Mesenchymal stem cell (in vitro differentiated cells and primary cell): ENCODE data around the gene RNF150.

ENCODE experiments used
- DNase-seq: peaks from one replicate; pipeline ENCODE4 v3.0.0-alpha.2; 2013
- H2AFZ ChIP-seq: one replicate; pipeline ENCODE4 v1.6.1; 2013; ENCODE audit warnings: low read depth, mild to moderate bottlenecking, control low read depth, inconsistent platforms, low read length, moderate library complexity
- H2AK5ac ChIP-seq: 2 replicates; pipeline ENCODE4 v1.6.1; 2013; ENCODE audit warnings: low read length, moderate library complexity, mild to moderate bottlenecking, inconsistent platforms; ENCODE audit not compliant: severe bottlenecking
- H2BK120ac ChIP-seq: one replicate; pipeline ENCODE4 v1.6.1; 2013; ENCODE audit warnings: low read depth, mild to moderate bottlenecking, inconsistent platforms, low read length, moderate library complexity
- H2BK12ac ChIP-seq, 2 experiments: one replicate each; pipeline ENCODE4 v1.6.1; 2013; ENCODE audit warnings: inconsistent platforms in 2 of 2, low read length in 2 of 2, mild to moderate bottlenecking in 2 of 2, moderate library complexity in 2 of 2, control low read depth in 1 of 2
- H2BK15ac ChIP-seq: one replicate; pipeline ENCODE4 v1.6.1; 2013; ENCODE audit warnings: mild to moderate bottlenecking, low read depth, inconsistent platforms; ENCODE audit not compliant: poor library complexity, severe bottlenecking
- H2BK5ac ChIP-seq: 2 replicates; pipeline ENCODE4 v1.6.1; 2013; ENCODE audit warnings: low read depth, mild to moderate bottlenecking, low read length, control low read depth, inconsistent platforms; ENCODE audit not compliant: poor library complexity, severe bottlenecking
- H3K14ac ChIP-seq, 2 experiments: one replicate each; pipeline ENCODE4 v1.6.1; 2013; ENCODE audit warnings: inconsistent platforms in 2 of 2, low read length in 2 of 2, control low read depth in 1 of 2, mild to moderate bottlenecking in 1 of 2, moderate library complexity in 1 of 2
- H3K18ac ChIP-seq, 2 experiments: one replicate each; pipeline ENCODE4 v1.6.1; 2013; ENCODE audit warnings: inconsistent platforms in 2 of 2, low read length in 2 of 2, control low read depth in 1 of 2, low read depth in 1 of 2, mild to moderate bottlenecking in 1 of 2
- H3K23ac ChIP-seq, 2 experiments: one replicate each; pipeline ENCODE4 v1.6.1; 2013; ENCODE audit warnings: inconsistent platforms in 2 of 2, low read length in 2 of 2, mild to moderate bottlenecking in 2 of 2, moderate library complexity in 2 of 2, control low read depth in 1 of 2
- H3K27ac ChIP-seq: 2 replicates; pipeline ENCODE4 v1.5.1; 2013; ENCODE audit warnings: mild to moderate bottlenecking, moderate library complexity, low read length, control low read depth, inconsistent platforms; ENCODE audit not compliant: poor library complexity, severe bottlenecking
- H3K27me3 ChIP-seq, 2 experiments: 2 replicates each; pipeline versions ENCODE4 v1.6.1 to v1.7.0; 2013; ENCODE audit warnings: low read length in 2 of 2, mild to moderate bottlenecking in 2 of 2, moderate library complexity in 2 of 2, control low read depth in 1 of 2, inconsistent platforms in 1 of 2; ENCODE audit not compliant: control insufficient read depth in 1 of 2, insufficient read depth in 1 of 2
- H3K36me3 ChIP-seq, 2 experiments: 2 replicates each; pipeline versions ENCODE4 v1.6.1 to v1.7.0; 2013; ENCODE audit warnings: low read length in 2 of 2, control low read depth in 1 of 2, inconsistent platforms in 1 of 2, low read depth in 1 of 2, mild to moderate bottlenecking in 1 of 2; ENCODE audit not compliant: insufficient read depth in 2 of 2, control insufficient read depth in 1 of 2
- H3K4ac ChIP-seq, 2 experiments: one replicate each; pipeline ENCODE4 v1.6.1; 2013; ENCODE audit warnings: inconsistent platforms in 2 of 2, low read length in 2 of 2, mild to moderate bottlenecking in 2 of 2, moderate library complexity in 2 of 2, control low read depth in 1 of 2, low read depth in 1 of 2
- H3K4me1 ChIP-seq: 2 replicates; pipeline ENCODE4 v1.6.1; 2013; ENCODE audit warnings: low read depth, low read length, control low read depth; ENCODE audit not compliant: control insufficient read depth, insufficient read depth
- H3K4me2 ChIP-seq: 2 replicates; pipeline ENCODE4 v1.6.1; 2013; ENCODE audit warnings: low read length, mild to moderate bottlenecking, inconsistent platforms; ENCODE audit not compliant: poor library complexity, severe bottlenecking
- H3K4me3 ChIP-seq, 2 experiments: 2 replicates each; pipeline versions ENCODE4 v1.5.1 to v1.7.0; 2013; ENCODE audit warnings: low read length in 2 of 2, mild to moderate bottlenecking in 2 of 2, control low read depth in 1 of 2, low read depth in 1 of 2; ENCODE audit not compliant: insufficient read depth in 1 of 2
- H3K79me1 ChIP-seq: replicated peaks from 2 replicates; pipeline ENCODE4 v1.6.1; 2013; ENCODE audit warnings: mild to moderate bottlenecking, control low read depth, low read length, inconsistent platforms; ENCODE audit not compliant: poor library complexity, severe bottlenecking
- H3K9ac ChIP-seq: 2 replicates; pipeline ENCODE4 v1.7.0; 2013; ENCODE audit warnings: mild to moderate bottlenecking, low read length, moderate library complexity
- H3K9me3 ChIP-seq: 2 replicates; pipeline ENCODE4 v1.7.0; 2013; ENCODE audit warnings: mild to moderate bottlenecking, low read length; ENCODE audit not compliant: control insufficient read depth
- H4K8ac ChIP-seq: one replicate; pipeline ENCODE4 v1.6.1; 2013; ENCODE audit warnings: inconsistent platforms, mild to moderate bottlenecking, low read length, moderate library complexity
- H4K91ac ChIP-seq: one replicate; pipeline ENCODE4 v1.6.1; 2013; ENCODE audit warnings: mild to moderate bottlenecking, low read length, inconsistent platforms
- WGBS: methylation state at CpG from one replicate; pipeline ENCODE4 v1.1.7; 2013; ENCODE audit warnings: mixed read lengths; 5-methylcytosine and 5-hydroxymethylcytosine counted together

Gene RNF150

GRCh38 chr4:141177171-141177570 lies 43.9 kb upstream of the RNF150 start:
- H3K4ac ChIP-seq: no peak overlapping the region
- no peaks in the 10 kb centered on the region for H3K9me3 ChIP-seq
- H3K14ac ChIP-seq: no peak overlapping the region
- H3K9ac ChIP-seq: no peak overlapping the region
- no peak overlapping the region for H2AK5ac ChIP-seq
- H3K27me3 ChIP-seq: peaks cover 4 to 6% of the 10 kb centered on the region in 2 experiments
- no peak overlapping the region for H3K18ac ChIP-seq
- H3K23ac ChIP-seq: no peak overlapping the region
- WGBS: no CpG with 5 or more reads among the region's 1 CpG
- H4K91ac ChIP-seq: no peak overlapping the region
- H3K27ac ChIP-seq: no peak overlapping the region
- no peak overlapping the region for H3K4me2 ChIP-seq
- H2AFZ ChIP-seq: no peak overlapping the region
- no peaks in the 10 kb centered on the region for H3K79me1 ChIP-seq
- no peak overlapping the region for H4K8ac ChIP-seq
- no peak overlapping the region for H2BK12ac ChIP-seq
- H3K4me3 ChIP-seq: no peak overlapping the region
- H2BK5ac ChIP-seq: no peak overlapping the region
- H3K4me1 ChIP-seq: no peaks in the 10 kb centered on the region
- H3K36me3 ChIP-seq: no peaks in the 10 kb centered on the region
- H2BK120ac ChIP-seq: no peak overlapping the region
- no peak for DNase-seq
- no peak overlapping the region for H2BK15ac ChIP-seq

GRCh38 chr4:141174457-141174856 lies 41.2 kb upstream of the RNF150 start:
- Histone ChIP-seq H2AFZ (no peak overlapping the region), H3K9me3 (no peaks in the 10 kb centered on the region), H3K23ac (no peak overlapping the region), H3K79me1 (no peaks in the 10 kb centered on the region), H3K4me2 (no peak overlapping the region), H2BK12ac (no peak overlapping the region), H3K27me3 (peaks cover 2 to 7% of the 10 kb centered on the region in 2 experiments), H4K8ac (no peak overlapping the region), H2BK5ac (no peak overlapping the region), H3K9ac (no peak overlapping the region), H3K36me3 (no peaks in the 10 kb centered on the region), H3K27ac (no peak overlapping the region), H3K14ac (no peak overlapping the region), H3K4me3 (no peak overlapping the region), H3K4ac (no peak overlapping the region), H2BK120ac (no peak overlapping the region), H3K4me1 (no peaks in the 10 kb centered on the region), H2BK15ac (no peak overlapping the region), H4K91ac (no peak overlapping the region), H2AK5ac (no peak overlapping the region), H3K18ac (no peak overlapping the region)
- no peak for DNase-seq
- 79% methylated on average over 1 of the region's 1 CpG for WGBS

- H3K9ac ChIP-seq: no peak overlapping the region
- H3K27me3 ChIP-seq: peaks cover 0 to 4% of the 10 kb centered on the region in 2 experiments
- H3K4me1 ChIP-seq: no peaks in the 10 kb centered on the region
- H2BK5ac ChIP-seq: no peak overlapping the region
- H2BK120ac ChIP-seq: no peak overlapping the region
- H3K27ac ChIP-seq: no peak overlapping the region
- no peak overlapping the region for H3K23ac ChIP-seq
- no peak overlapping the region for H3K18ac ChIP-seq
- WGBS: 100% methylated on average over 2 of the region's 3 CpGs
- no peaks in the 10 kb centered on the region for H3K36me3 ChIP-seq
- H3K9me3 ChIP-seq: peaks cover 2% of the 10 kb centered on the region
- DNase-seq: no peak
- H2AFZ ChIP-seq: no peak overlapping the region
- no peak overlapping the region for H2BK12ac ChIP-seq
- no peak overlapping the region for H2BK15ac ChIP-seq
- H4K91ac ChIP-seq: no peak overlapping the region
- no peak overlapping the region for H3K4ac ChIP-seq
- H4K8ac ChIP-seq: no peak overlapping the region
- no peak overlapping the region for H3K4me2 ChIP-seq
- H3K79me1 ChIP-seq: no peaks in the 10 kb centered on the region
- H3K14ac ChIP-seq: no peak overlapping the region
- no peak overlapping the region for H3K4me3 ChIP-seq
- H2AK5ac ChIP-seq: no peak overlapping the region
These were observed 37.4 kb upstream of the RNF150 start for GRCh38 chr4:141170671-141171070.

- H2BK5ac ChIP-seq: no peak overlapping the region
- H3K9ac ChIP-seq: no peak overlapping the region
- no peak for DNase-seq
- no peak overlapping the region for H2BK15ac ChIP-seq
- H3K4me3 ChIP-seq: no peak overlapping the region
- no peaks in the 10 kb centered on the region for H3K36me3 ChIP-seq
- no peak overlapping the region for H2BK12ac ChIP-seq
- H2BK120ac ChIP-seq: no peak overlapping the region
- H3K9me3 ChIP-seq: peaks cover 2% of the 10 kb centered on the region
- H2AK5ac ChIP-seq: no peak overlapping the region
- no peaks in the 10 kb centered on the region for H3K79me1 ChIP-seq
- no peak overlapping the region for H3K27ac ChIP-seq
- peaks cover 0 to 4% of the 10 kb centered on the region in 2 experiments for H3K27me3 ChIP-seq
- no peak overlapping the region for H3K4me2 ChIP-seq
- no peak overlapping the region for H3K23ac ChIP-seq
- H3K18ac ChIP-seq: no peak overlapping the region
- no peak overlapping the region for H4K8ac ChIP-seq
- no peaks in the 10 kb centered on the region for H3K4me1 ChIP-seq
- H3K4ac ChIP-seq: no peak overlapping the region
- no peak overlapping the region for H3K14ac ChIP-seq
- H4K91ac ChIP-seq: no peak overlapping the region
- H2AFZ ChIP-seq: no peak overlapping the region
These were observed 36.1 kb upstream of the RNF150 start for GRCh38 chr4:141169391-141169790.
